Cerebellar cortex (tissue), 1 donor: ENCODE results near the gene DRC1.
A peak's percentile ranks its signal among the peaks of the same experiment; 100 is the strongest.
"Not testable (repeated sequence)": the region's sequence is repeated elsewhere in the genome, so short reads cannot be mapped to it uniquely, and the experiment has no call there.

Source experiments
- DNase-seq: peaks from one replicate; pipeline ENCODE4 v3.0.0-alpha.2; 2015; ENCODE audit warnings: low spot score

Gene DRC1

GRCh38 chr2:26463244-26464192, 61.8 kb downstream of the DRC1 start:
- no peak for DNase-seq

- DNase-seq, result no peak
Observed at GRCh38 chr2:26464390-26465265, 62.9 kb downstream of the DRC1 start.

GRCh38 chr2:26465266-26465925, 63.7 kb downstream of the DRC1 start:
- DNase-seq, result no peak

- no peak for DNase-seq
Observed at GRCh38 chr2:26465981-26466471, 64.3 kb downstream of the DRC1 start.

- DNase-seq, result no peak
Observed at GRCh38 chr2:26466662-26467310, 65.1 kb downstream of the DRC1 start.

GRCh38 chr2:26468544-26468943, 66.8 kb downstream of the DRC1 start:
- DNase-seq, result not testable (repeated sequence)

- DNase-seq, result peak; percentile 62
Observed at GRCh38 chr2:26469092-26469710, 67.5 kb downstream of the DRC1 start.

- no peak for DNase-seq
Observed at GRCh38 chr2:26469955-26470354, 68.2 kb downstream of the DRC1 start.

- DNase-seq, result no peak
Observed at GRCh38 chr2:26470601-26471260, 69.0 kb downstream of the DRC1 start.

GRCh38 chr2:26471289-26471688, 69.6 kb downstream of the DRC1 start:
- DNase-seq, result peak; percentile 89

- no peak for DNase-seq
Observed at GRCh38 chr2:26471766-26472706, 70.3 kb downstream of the DRC1 start.

- DNase-seq, result no peak
Observed at GRCh38 chr2:26472821-26473655, 71.3 kb downstream of the DRC1 start.

- DNase-seq, result no peak
Observed at GRCh38 chr2:26473796-26474195, 72.1 kb downstream of the DRC1 start.

- DNase-seq, result no peak
Observed at GRCh38 chr2:26474261-26474785, 72.6 kb downstream of the DRC1 start.

- no peak for DNase-seq
Observed at GRCh38 chr2:26475037-26475436, 73.3 kb downstream of the DRC1 start.

GRCh38 chr2:26475832-26476501, 74.2 kb downstream of the DRC1 start:
- DNase-seq, result no peak

- DNase-seq, result no peak
Observed at GRCh38 chr2:26477126-26477910, 75.6 kb downstream of the DRC1 start.
